HG03520 (cell line): ENCODE measurements around the gene MLLT6.

Experiments used
- ATAC-seq: cut with Tn5 transposase; IDR thresholded peaks from one replicate; pipeline ENCODE4 v1.9.1; 2021; ENCODE audit warnings: mild to moderate bottlenecking, moderate library complexity; ENCODE audit not compliant: unreplicated experiment

The MLLT6 gene

GRCh38 chr17:38741461-38741860 lies 36.4 kb downstream of the MLLT6 start:
- no peak for ATAC-seq

- no peak for ATAC-seq
These were observed 36.9 kb downstream of the MLLT6 start for GRCh38 chr17:38741921-38742410.

- no peak for ATAC-seq
These were observed 37.6 kb downstream of the MLLT6 start for GRCh38 chr17:38742411-38743308.

- ATAC-seq = no peak
These were observed 38.6 kb downstream of the MLLT6 start for GRCh38 chr17:38743556-38744171.

- no peak for ATAC-seq
These were observed 40.5 kb downstream of the MLLT6 start for GRCh38 chr17:38745545-38745944.

DNA sequence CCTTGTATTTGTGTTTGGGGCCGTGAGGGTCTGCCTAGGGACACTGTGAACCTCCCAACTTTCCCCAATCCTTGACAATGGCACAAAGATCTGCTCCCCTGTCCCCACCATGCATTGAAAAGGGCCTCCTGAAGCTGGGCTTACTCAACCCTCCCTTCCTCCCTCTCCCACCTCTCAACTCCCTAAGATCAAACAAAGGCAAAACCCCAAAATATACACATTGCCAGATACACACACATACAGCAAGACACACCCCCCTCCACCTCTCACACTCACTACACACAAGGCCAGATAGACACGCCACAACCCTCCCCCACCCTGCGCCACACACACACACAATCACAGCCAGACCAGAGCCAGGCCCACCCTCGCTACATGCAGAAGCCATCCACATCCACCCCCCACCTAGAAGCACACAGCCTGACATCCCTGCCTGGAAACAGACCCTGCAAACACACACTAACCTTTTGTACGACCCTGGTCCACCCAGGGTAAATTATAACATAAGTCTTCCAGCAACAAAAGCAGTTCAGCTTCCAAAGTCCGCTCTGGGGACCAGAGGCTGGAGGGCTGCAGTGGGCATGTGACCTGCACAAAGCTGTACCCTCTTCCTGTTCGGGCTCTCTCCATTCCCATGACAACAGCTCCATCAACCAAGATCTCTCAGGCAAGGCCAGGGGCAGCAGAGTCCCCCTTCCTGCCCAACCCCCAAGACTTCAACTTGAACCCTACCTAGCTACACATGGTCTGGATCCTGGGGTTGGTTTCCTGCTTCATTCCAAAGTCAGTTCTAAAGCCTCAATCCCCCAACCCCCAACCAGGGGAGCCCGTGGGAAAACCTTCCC lies 41.2 kb downstream of the MLLT6 start:
- ATAC-seq = no peak

GRCh38 chr17:38746849-38747462 lies 41.9 kb downstream of the MLLT6 start:
- ATAC-seq = no peak

GRCh38 chr17:38747463-38748148 lies 42.5 kb downstream of the MLLT6 start:
- ATAC-seq = no peak

GRCh38 chr17:38748149-38748891 lies 43.2 kb downstream of the MLLT6 start, which contains the start of gene PCGF2:
Gene PCGF2, minus strand, starts transcription at chr17:38748336. Its CDS starts 7,934 bp downstream, at chr17:38740402.
- no peak for ATAC-seq

GRCh38 chr17:38748892-38749222 lies 43.8 kb downstream of the MLLT6 start:
- no peak for ATAC-seq

DNA sequence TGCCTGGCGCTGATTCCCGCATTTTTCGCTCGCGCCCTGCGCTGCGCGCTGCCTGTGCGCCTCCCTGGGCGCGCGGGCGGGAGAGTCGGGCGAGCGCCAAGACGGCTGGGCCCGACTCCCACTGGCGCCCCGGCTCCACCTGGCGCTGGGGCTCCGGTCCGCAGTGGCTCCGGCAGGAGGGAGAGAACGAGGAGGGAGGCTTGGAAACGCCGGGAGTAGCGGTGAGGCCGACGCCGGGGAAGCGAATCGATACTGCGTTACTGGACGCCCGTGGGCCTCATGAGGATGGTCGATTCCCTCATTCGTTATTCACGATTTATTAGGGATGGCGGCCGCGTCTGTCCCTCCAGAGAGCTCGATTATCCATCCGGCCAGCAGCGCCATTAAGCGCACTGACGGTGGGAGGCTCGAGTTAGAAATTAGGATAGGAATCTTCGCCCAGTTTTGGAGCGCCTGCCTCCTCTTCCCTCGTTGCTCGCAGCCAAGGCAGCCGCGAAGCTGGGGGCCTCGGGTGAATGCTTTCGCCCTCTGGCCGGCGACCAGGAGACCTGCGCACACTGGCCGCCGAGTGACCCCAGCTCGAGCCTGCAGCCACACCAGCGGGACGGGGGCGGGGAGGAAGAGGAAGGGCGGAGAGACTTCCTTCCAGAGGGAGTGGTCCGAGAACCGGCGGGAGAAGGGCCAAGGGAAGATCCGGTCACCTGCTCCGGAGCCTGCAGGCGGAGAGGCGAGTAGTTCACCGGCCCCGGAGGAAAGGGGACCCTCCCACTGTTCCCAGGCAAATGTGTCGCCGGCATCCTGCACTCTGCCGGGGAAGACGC lies 44.4 kb downstream of the MLLT6 start:
- no peak for ATAC-seq

DNA sequence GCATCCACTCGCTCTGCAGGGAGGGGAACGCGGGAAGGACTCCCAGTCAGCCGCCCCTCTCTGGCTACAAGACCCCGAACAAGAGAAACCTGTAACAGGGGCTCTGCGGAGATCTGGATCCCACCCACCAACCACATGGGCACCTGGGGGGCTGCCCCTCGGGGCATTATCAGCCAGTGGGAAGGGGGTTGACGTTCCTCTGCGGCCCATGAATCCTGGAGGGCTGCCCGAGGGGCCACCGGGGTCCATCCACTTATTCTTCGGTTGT lies 44.9 kb downstream of the MLLT6 start:
- no peak for ATAC-seq

- ATAC-seq = no peak
These were observed 45.4 kb downstream of the MLLT6 start for GRCh38 chr17:38750312-38751121.

GRCh38 chr17:38751144-38751807 lies 46.2 kb downstream of the MLLT6 start:
- no peak for ATAC-seq

- peak; percentile 33 for ATAC-seq
These were observed 46.8 kb downstream of the MLLT6 start for GRCh38 chr17:38751808-38752307.

DNA sequence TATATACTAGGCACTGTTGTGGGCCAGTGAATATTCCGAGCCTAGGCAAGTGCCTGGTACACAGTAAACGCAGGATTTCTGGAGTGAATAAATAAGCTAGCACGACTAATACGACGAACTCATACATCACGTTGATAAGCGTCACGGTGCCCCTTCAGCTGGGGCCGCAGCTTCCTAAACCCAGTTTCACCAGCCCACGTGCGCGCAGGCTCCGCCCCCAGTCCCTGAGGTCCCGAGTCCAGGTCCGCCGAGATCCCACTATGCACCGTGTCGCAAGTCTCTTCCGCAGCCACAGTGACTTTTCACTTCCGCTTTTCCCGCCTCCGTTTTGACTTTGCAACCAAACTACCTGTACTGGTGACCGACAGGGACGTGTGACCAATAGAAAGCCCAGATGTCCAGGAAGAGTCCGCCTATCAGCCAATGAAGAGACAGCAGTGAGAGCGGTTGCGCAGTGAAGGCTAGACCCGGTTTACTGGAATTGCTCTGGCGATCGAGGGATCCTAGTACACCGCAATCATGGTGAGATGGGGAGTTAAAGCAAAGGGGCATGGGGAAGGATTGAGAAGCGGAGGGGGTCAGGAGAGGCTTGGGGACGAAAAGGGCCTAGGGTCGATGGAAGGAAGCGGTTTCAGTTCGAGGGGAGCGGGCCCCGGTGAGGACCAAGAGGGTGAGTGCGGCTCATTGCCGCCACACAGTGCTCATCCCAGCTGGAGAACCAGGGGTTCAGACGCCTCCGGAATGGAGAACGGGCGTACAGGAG lies 47.4 kb downstream of the MLLT6 start, which contains the start of gene PSMB3:
Gene PSMB3, plus strand, starts transcription at position 434 of the 763 bp plus-strand sequence. Its CDS starts 86 bp downstream, at position 520.
- ATAC-seq = peak; percentile 64
